Measurements from ENCODE around the gene ATF6B. TPM values are rescaled to one million over a fixed set of nuclear protein-coding genes. Genes with fewer than 3 reads are reported as not detected.

The ATF6B gene
- total and polyA plus RNA-seq, 2 experiments from 2014 or later = 24.9 to 26.1 TPM

GRCh38 chr6:32096394-32097258 lies 31.4 kb downstream of the ATF6B start:
- ATAC-seq (peak; percentile 81), DNase-seq (ENCODE audit: low spot score) (peak; percentile 73)
- peaks cover 22% of the 10 kb centered on the region for H3K27me3 Mint-ChIP-seq (ENCODE audit: insufficient read depth, low read depth, poor library complexity)
- Histone ChIP-seq H3K4me3 (peak overlapping the region; percentile 48; the same call in 1 of the 2 replicates), H3K27ac (ENCODE audit: low read depth) (no peak overlapping the region), H3K79me2 (replicated peaks; ENCODE audit: insufficient read depth) (no peaks in the 10 kb centered on the region), H3K27me3 (ENCODE audit: insufficient read depth) (peaks cover 35% of the 10 kb centered on the region), H3K4me1 (ENCODE audit: insufficient read depth) (no peaks in the 10 kb centered on the region), H3K4me2 (peak overlapping the region; percentile 57; the same call in 1 of the 2 replicates), H3F3A (replicated peaks; ENCODE audit: low read depth) (no peaks in the 10 kb centered on the region), H2AFZ (peak overlapping the region; percentile 32), H3K9me2 (ENCODE audit: insufficient read depth) (no peaks in the 10 kb centered on the region), H4K20me1 (replicated peaks; ENCODE audit: insufficient read depth) (no peaks in the 10 kb centered on the region), H3K36me3 (ENCODE audit: insufficient read depth) (no peaks in the 10 kb centered on the region)
- H3K27ac Mint-ChIP-seq = no peak overlapping the region
- H3K4me3 Mint-ChIP-seq = peak overlapping the region; percentile 61; the same call in 2 of the 3 replicates
- H3K36me3 Mint-ChIP-seq (ENCODE audit: low read depth) = no peaks in the 10 kb centered on the region
- no peaks in the 10 kb centered on the region for H3K9me3 Mint-ChIP-seq
- H3K4me1 Mint-ChIP-seq = no peaks in the 10 kb centered on the region; the same call in 2 of the 3 replicates
- TF ChIP-seq, protein P1, sequence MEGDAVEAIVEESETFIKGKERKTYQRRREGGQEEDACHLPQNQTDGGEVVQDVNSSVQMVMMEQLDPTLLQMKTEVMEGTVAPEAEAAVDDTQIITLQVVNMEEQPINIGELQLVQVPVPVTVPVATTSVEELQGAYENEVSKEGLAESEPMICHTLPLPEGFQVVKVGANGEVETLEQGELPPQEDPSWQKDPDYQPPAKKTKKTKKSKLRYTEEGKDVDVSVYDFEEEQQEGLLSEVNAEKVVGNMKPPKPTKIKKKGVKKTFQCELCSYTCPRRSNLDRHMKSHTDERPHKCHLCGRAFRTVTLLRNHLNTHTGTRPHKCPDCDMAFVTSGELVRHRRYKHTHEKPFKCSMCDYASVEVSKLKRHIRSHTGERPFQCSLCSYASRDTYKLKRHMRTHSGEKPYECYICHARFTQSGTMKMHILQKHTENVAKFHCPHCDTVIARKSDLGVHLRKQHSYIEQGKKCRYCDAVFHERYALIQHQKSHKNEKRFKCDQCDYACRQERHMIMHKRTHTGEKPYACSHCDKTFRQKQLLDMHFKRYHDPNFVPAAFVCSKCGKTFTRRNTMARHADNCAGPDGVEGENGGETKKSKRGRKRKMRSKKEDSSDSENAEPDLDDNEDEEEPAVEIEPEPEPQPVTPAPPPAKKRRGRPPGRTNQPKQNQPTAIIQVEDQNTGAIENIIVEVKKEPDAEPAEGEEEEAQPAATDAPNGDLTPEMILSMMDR (conservative IDR thresholded peaks at IDR 0.05; ENCODE audit: low read depth in 2 of 2) = peak; percentile 35 to 66
- no peak for TF ChIP-seq EZH2 (IDR thresholded peaks at IDR 0.05; ENCODE audit: low read depth, unreplicated experiment)

DNA sequence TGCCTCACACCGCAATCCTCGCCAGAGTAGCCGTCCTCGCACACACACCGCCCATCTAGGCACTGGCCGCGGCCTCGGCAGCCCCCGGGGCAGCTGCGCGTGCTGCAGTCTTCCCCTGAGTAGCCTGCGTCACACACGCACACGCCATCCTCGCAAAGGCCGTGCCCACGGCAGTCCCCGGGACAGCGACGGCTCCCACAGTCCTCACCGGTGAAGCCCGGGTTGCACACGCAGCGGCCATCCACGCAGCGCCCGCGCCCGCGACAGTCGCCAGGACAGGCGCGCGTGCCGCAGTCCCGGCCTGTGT lies 32.0 kb downstream of the ATF6B start:
- Mint-ChIP-seq H3K27ac (no peak overlapping the region), H3K4me3 (no peak overlapping the region; the same call in 2 of the 3 replicates), H3K9me3 (no peaks in the 10 kb centered on the region), H3K36me3 (ENCODE audit: low read depth) (no peaks in the 10 kb centered on the region), H3K27me3 (ENCODE audit: insufficient read depth, low read depth, poor library complexity) (peaks cover 22% of the 10 kb centered on the region), H3K4me1 (no peaks in the 10 kb centered on the region; the same call in 2 of the 3 replicates)
- H3K9me2 ChIP-seq (ENCODE audit: insufficient read depth) = no peaks in the 10 kb centered on the region
- H3K36me3 ChIP-seq (ENCODE audit: insufficient read depth) = no peaks in the 10 kb centered on the region
- no peaks in the 10 kb centered on the region for H3K79me2 ChIP-seq (replicated peaks; ENCODE audit: insufficient read depth)
- ATAC-seq (peak; percentile 32), DNase-seq (ENCODE audit: low spot score) (no peak)
- H4K20me1 ChIP-seq (replicated peaks; ENCODE audit: insufficient read depth) = no peaks in the 10 kb centered on the region
- no peaks in the 10 kb centered on the region for H3F3A ChIP-seq (replicated peaks; ENCODE audit: low read depth)
- H3K4me1 ChIP-seq (ENCODE audit: insufficient read depth) = no peaks in the 10 kb centered on the region
- H3K4me2 ChIP-seq = peak overlapping the region; percentile 57; the same call in 1 of the 2 replicates
- H2AFZ ChIP-seq = peak overlapping the region; percentile 81
- peak overlapping the region; percentile 48; the same call in 1 of the 2 replicates for H3K4me3 ChIP-seq
- no peak overlapping the region for H3K27ac ChIP-seq (ENCODE audit: low read depth)
- H3K27me3 ChIP-seq (ENCODE audit: insufficient read depth) = peaks cover 35% of the 10 kb centered on the region
- TF ChIP-seq CREB1 (CRISPR knock-in tag; IDR thresholded peaks at IDR 0.05; ENCODE audit: low read depth) (no peak), REST (IDR thresholded peaks at IDR 0.05; ENCODE audit: unreplicated experiment) (no peak), NANOG (IDR thresholded peaks at IDR 0.05; ENCODE audit: borderline replicate concordance) (no peak), POLR2AphosphoS5 (IDR thresholded peaks at IDR 0.05; ENCODE audit: low read depth) (no peak), EZH2 (IDR thresholded peaks at IDR 0.05; ENCODE audit: low read depth, unreplicated experiment) (no peak), EZH2phosphoT487 (IDR thresholded peaks at IDR 0.05; ENCODE audit: unreplicated experiment) (no peak), STAT1 (IDR thresholded peaks at IDR 0.05; ENCODE audit: unreplicated experiment) (no peak), ZNF114 (CRISPR knock-in tag; IDR thresholded peaks at IDR 0.05) (no peak), JUNB (IDR thresholded peaks at IDR 0.05; ENCODE audit: unreplicated experiment) (no peak), ZNF331 (CRISPR knock-in tag; IDR thresholded peaks at IDR 0.05; ENCODE audit: low read depth) (no peak)
- TF ChIP-seq, protein P2, sequence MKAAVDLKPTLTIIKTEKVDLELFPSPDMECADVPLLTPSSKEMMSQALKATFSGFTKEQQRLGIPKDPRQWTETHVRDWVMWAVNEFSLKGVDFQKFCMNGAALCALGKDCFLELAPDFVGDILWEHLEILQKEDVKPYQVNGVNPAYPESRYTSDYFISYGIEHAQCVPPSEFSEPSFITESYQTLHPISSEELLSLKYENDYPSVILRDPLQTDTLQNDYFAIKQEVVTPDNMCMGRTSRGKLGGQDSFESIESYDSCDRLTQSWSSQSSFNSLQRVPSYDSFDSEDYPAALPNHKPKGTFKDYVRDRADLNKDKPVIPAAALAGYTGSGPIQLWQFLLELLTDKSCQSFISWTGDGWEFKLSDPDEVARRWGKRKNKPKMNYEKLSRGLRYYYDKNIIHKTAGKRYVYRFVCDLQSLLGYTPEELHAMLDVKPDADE (IDR thresholded peaks at IDR 0.05) = no peak
- TF ChIP-seq, protein P1 (conservative IDR thresholded peaks at IDR 0.05; ENCODE audit: low read depth in 2 of 2) = no peak

All from GM23338 (cell line).